ENCODE data around the gene ADARB2. TPM values are rescaled to one million over a fixed set of nuclear protein-coding genes. Genes with fewer than 3 reads are reported as not detected.

The ADARB2 gene
- total and polyA plus RNA-seq, 8 donors: 0.34 to 24.7 (median 3.2) TPM

DNA sequence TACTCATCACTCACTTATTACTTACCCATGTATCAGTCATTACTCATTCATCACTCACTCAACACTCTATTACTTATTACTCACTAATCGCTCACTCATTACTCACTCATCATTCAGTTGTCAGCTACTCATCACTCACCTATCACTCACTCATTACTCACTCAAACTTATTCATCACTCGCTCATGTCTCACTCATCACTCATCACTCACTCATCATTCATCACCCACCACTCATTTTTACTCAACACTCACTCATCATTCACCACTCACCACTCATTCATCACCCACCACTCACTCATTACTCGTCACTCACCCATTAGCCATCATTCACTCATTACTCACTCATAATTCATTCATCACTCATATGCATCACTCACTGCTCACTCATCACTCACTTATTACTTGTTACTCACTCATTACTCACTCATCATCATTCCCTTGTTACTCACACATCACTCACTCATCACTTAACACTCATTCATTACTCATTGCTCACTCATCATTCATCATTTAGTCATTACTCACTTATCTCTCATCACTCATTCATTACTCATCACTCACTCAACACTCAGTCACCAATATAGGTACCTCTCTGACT, 237.9 kb downstream of the ADARB2 start:
- intact Hi-C loops (cut with DNase I): no loop called here
- Histone ChIP-seq H3K36me3 (no peaks in the 10 kb centered on the region), H3K4me1 (no peaks in the 10 kb centered on the region), H3K27me3 (no peaks in the 10 kb centered on the region), H3K9me3 (no peaks in the 10 kb centered on the region), H3K27ac (no peak overlapping the region), H3K4me3 (no peak overlapping the region)
- TF ChIP-seq CTCF (IDR thresholded peaks at IDR 0.05): no peak
- ATAC-seq (no peak), FAIRE-seq (no peak), DNase-seq (no peak)
- WGBS, 2 donors: 65 to 83% methylated on average over 3 of the region's 3 CpGs

- Histone ChIP-seq H3K9me3 (no peaks in the 10 kb centered on the region), H3K36me3 (no peaks in the 10 kb centered on the region), H3K4me1 (no peaks in the 10 kb centered on the region), H3K27me3 (no peaks in the 10 kb centered on the region), H3K27ac (no peak overlapping the region), H3K4me3 (no peak overlapping the region)
- no peak for FAIRE-seq
- intact Hi-C loops (cut with DNase I): no loop called here
- whole genome bisulfite sequencing, 2 donors: 63 to 74% methylated on average over 5 of the region's 5 CpGs
- DNase-seq: no peak
- TF ChIP-seq CTCF (IDR thresholded peaks at IDR 0.05): no peak
- ATAC-seq: no peak
Observed at GRCh38 chr10:1498746-1499358, 238.5 kb downstream of the ADARB2 start.

DNA sequence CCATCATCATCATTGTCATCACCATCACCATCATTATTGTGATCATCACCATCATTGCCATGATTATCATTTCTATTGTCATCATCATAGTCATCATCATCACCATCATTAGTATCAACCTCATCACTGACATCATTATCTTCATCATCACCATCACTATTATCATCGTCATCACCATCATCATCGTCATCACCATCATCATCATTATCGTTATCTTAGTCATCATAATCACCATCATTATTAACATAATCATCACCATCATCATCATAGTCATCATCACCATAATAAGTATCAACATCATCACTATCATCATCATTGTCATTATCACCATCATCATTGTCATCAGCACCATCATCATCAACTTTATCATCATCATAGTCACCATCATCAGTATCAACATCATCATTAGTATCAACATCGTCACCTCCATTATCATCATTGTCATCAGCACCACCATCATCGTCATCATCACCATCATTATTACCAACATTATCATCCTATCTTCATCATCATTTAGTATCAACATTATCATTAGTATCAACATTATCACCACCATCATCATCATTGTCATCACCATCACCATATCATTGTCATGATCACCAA, 241.3 kb downstream of the ADARB2 start:
- ATAC-seq: no peak
- Histone ChIP-seq H3K4me3 (no peak overlapping the region), H3K36me3 (no peaks in the 10 kb centered on the region), H3K9me3 (no peaks in the 10 kb centered on the region), H3K27me3 (no peaks in the 10 kb centered on the region), H3K27ac (no peak overlapping the region), H3K4me1 (no peaks in the 10 kb centered on the region)
- intact Hi-C loops (cut with DNase I): no loop called here
- DNase-seq: no peak
- FAIRE-seq: no peak
- WGBS, 2 donors: 79 to 90% methylated on average over 5 of the region's 5 CpGs
- TF ChIP-seq CTCF (IDR thresholded peaks at IDR 0.05): no peak

DNA sequence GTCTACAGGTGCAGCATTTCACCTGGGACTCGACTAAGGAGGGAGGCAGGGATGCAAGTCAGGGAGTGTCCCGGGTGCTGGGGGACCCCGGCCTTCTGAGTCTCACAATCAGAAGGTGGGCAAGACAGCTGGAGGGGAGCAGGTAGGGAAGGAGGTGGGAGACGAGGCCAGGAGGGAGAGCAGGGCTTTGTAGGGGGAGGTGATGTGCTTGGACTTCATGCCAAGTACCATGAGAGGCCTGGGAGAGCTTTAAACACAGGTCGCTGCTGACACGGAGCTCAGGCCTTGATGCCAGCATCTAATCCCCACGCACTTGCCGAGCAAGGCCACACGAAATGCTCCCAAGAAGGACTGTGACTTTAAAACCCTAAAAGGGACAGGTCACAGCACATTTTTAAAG, 244.7 kb downstream of the ADARB2 start:
- TF ChIP-seq CTCF (IDR thresholded peaks at IDR 0.05): no peak
- intact Hi-C loops (cut with DNase I): no loop called here
- FAIRE-seq: no peak
- 63 to 76% methylated on average over 9 of the region's 9 CpGs for WGBS, 2 donors
- ATAC-seq: no peak
- H3K27me3 ChIP-seq: no peaks in the 10 kb centered on the region
- no peak for DNase-seq
- no peak overlapping the region for H3K27ac ChIP-seq
- no peaks in the 10 kb centered on the region for H3K9me3 ChIP-seq
- H3K36me3 ChIP-seq: no peaks in the 10 kb centered on the region
- H3K4me3 ChIP-seq: no peak overlapping the region
- no peaks in the 10 kb centered on the region for H3K4me1 ChIP-seq

DNA sequence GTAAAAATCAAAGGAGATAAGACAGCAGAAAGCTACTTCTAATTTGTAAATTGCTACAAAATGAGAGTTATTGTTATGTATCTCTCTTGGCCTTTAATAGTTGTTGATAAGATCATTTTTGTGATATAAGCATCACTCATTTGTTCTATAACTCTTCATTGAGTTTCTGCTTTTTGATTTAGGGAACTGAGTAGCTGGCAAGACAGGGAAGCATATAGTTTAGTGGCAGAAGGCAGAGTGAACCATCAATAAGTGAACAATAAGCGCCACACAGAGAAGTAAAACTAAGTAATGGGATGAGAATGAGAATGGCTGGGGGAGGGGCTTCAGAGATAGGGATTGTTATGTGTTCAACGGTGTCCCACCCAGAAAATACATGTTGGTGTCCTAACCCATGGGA, 245.4 kb downstream of the ADARB2 start:
- no peak for TF ChIP-seq CTCF (IDR thresholded peaks at IDR 0.05)
- intact Hi-C loops (cut with DNase I): no loop called here
- Histone ChIP-seq H3K9me3 (no peaks in the 10 kb centered on the region), H3K4me3 (no peak overlapping the region), H3K36me3 (no peaks in the 10 kb centered on the region), H3K27ac (no peak overlapping the region), H3K27me3 (no peaks in the 10 kb centered on the region), H3K4me1 (no peaks in the 10 kb centered on the region)
- FAIRE-seq: no peak
- DNase-seq: no peak
- ATAC-seq: no peak
- 73 to 90% methylated on average over 2 of the region's 2 CpGs for WGBS, 2 donors
